Measurements from ENCODE around the gene GTF2IRD1.
"Not testable (repeated sequence)": the region's sequence is repeated elsewhere in the genome, so short reads cannot be mapped to it uniquely, and the experiment has no call there.

Gene GTF2IRD1

GRCh38 chr7:74495112-74496086 is 41.7 kb downstream of the GTF2IRD1 start:
- no peak for DNase-seq

- DNase-seq = no peak
Measured at GRCh38 chr7:74496272-74496671, 42.6 kb downstream of the GTF2IRD1 start.

GRCh38 chr7:74496773-74497172 is 43.1 kb downstream of the GTF2IRD1 start:
- DNase-seq = not testable (repeated sequence)

GRCh38 chr7:74498354-74498753 is 44.6 kb downstream of the GTF2IRD1 start:
- no peak for DNase-seq

- no peak for DNase-seq
Measured at GRCh38 chr7:74498996-74499834, 45.5 kb downstream of the GTF2IRD1 start.

- no peak for DNase-seq
Measured at GRCh38 chr7:74499835-74500388, 46.2 kb downstream of the GTF2IRD1 start.

- DNase-seq = no peak
Measured at GRCh38 chr7:74501298-74501697, 47.6 kb downstream of the GTF2IRD1 start.

- no peak for DNase-seq
Measured at GRCh38 chr7:74502216-74502891, 48.6 kb downstream of the GTF2IRD1 start.

- DNase-seq = no peak
Measured at GRCh38 chr7:74503061-74503460, 49.4 kb downstream of the GTF2IRD1 start.

- no peak for DNase-seq
Measured at GRCh38 chr7:74503943-74504342, 50.2 kb downstream of the GTF2IRD1 start.

GRCh38 chr7:74505471-74506324 is 52.0 kb downstream of the GTF2IRD1 start:
- no peak for DNase-seq

- DNase-seq = no peak
Measured at GRCh38 chr7:74506325-74506724, 52.6 kb downstream of the GTF2IRD1 start.

- no peak for DNase-seq
Measured at GRCh38 chr7:74507538-74508319, 54.0 kb downstream of the GTF2IRD1 start.

- DNase-seq = not testable (repeated sequence)
Measured at GRCh38 chr7:74509453-74509852, 55.7 kb downstream of the GTF2IRD1 start.

- DNase-seq = no peak
Measured at GRCh38 chr7:74511345-74511744, 57.6 kb downstream of the GTF2IRD1 start.

GRCh38 chr7:74512762-74513161 is 59.1 kb downstream of the GTF2IRD1 start:
- DNase-seq = no peak

- DNase-seq = no peak
Measured at GRCh38 chr7:74514131-74514591, 60.5 kb downstream of the GTF2IRD1 start.

- DNase-seq = no peak
Measured at GRCh38 chr7:74515276-74515675, 61.6 kb downstream of the GTF2IRD1 start.

- DNase-seq = no peak
Measured at GRCh38 chr7:74516214-74516613, 62.5 kb downstream of the GTF2IRD1 start.

GRCh38 chr7:74518041-74518440 is 64.3 kb downstream of the GTF2IRD1 start:
- DNase-seq = no peak

- no peak for DNase-seq
Measured at GRCh38 chr7:74518654-74519053, 64.9 kb downstream of the GTF2IRD1 start.

Measured in activated CD4-positive, alpha-beta T cell treated with anti-CD3 and anti-CD28 coated beads for 1 hour (primary cell).